GM18505 (cell line): ENCODE results near the gene RBM19.

Experiments used
- ATAC-seq: cut with Tn5 transposase; IDR thresholded peaks from one replicate; pipeline ENCODE4 v1.9.1; 2021; ENCODE audit not compliant: unreplicated experiment
- POLR2A ChIP-seq: IDR thresholded peaks from 4 replicates; pipeline ENCODE4 v1.6.1; 2011; ENCODE audit warnings: borderline replicate concordance; ENCODE audit not compliant: insufficient read depth, insufficient read length; ENCODE audit errors: extremely low read depth

RBM19 gene

DNA sequence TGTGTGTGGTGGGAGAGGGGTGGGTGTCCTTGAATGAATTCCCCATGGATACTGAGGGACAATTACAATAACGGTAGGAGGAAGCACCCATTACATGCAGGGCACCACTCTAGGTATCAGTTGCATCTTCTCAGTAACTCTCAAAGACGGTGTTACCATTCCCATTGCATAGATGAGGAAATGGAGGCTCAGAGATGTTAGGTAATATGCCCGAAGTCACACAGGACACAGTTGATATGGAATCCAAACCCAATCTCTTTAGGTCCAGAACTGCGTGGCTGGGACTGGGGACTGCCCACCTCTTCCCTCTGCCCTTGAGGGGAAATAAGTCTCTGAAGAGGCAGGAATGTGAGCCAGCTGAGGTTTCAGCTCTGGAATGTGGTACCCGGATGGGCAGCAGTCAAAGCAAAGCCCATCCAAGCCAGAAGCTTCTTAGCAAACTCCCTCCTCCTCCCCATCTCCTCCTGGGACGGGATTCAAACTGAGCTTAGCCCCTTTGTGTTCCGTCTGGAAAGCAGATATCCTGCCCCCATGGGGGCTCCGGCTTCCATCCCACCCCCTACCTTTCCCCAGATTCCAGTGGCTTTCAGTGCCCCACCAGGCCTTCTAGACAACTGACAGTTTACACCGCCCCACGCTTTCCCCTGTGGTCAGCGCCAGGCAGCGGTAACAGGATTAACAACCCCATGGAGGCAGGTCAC is 187.5 kb downstream of the RBM19 start:
- ATAC-seq = no peak

DNA sequence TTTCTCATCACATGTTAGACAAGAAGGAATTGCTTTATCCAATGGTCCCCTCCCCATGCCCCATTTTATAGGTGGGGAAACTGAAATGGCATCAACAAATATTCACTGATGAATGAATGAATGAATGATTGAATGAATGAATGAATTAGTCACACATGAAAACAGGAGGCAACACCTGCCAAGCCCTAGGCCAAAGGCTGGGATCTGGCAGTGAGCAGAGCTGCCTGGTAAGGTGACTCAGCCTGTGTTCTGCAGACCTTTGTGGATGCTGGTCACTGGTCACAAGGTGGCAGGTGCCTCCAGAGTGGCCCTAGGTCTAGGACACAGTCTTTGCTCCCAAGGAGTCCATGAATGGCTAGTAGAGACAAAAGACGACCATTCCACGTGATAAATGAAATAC is 188.4 kb downstream of the RBM19 start:
- TF ChIP-seq POLR2A = no peak
- no peak for ATAC-seq

More for the DNA sequence above, 187.5 kb downstream of the RBM19 start:
- TF ChIP-seq POLR2A = no peak

DNA sequence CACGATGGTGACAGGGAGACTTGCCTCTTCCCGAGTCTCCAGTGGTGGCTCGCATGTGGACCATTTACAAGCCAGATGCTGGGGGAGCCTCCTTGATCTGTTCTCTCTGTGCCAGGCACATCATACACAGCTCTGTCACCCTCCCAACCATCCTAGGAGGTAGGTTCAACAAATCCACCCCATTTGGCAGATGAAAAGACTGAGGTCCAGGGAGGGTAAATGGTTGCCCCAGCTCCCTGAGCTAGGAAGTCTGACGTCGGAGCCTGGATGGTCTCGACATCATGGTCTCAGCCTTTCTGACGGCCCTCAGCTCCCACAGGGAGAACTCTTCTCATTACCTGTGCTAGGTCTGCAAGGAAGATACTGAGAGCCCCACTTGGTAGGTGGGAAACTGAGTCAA is 189.6 kb downstream of the RBM19 start:
- TF ChIP-seq POLR2A = no peak
- no peak for ATAC-seq

GRCh38 chr12:113774526-113774925 is 191.6 kb downstream of the RBM19 start:
- no peak for TF ChIP-seq POLR2A

GRCh38 chr12:113772505-113773030 is 193.6 kb downstream of the RBM19 start:
- ATAC-seq = no peak
- no peak for TF ChIP-seq POLR2A

More at GRCh38 chr12:113774526-113774925, 191.6 kb downstream of the RBM19 start:
- no peak for ATAC-seq

DNA sequence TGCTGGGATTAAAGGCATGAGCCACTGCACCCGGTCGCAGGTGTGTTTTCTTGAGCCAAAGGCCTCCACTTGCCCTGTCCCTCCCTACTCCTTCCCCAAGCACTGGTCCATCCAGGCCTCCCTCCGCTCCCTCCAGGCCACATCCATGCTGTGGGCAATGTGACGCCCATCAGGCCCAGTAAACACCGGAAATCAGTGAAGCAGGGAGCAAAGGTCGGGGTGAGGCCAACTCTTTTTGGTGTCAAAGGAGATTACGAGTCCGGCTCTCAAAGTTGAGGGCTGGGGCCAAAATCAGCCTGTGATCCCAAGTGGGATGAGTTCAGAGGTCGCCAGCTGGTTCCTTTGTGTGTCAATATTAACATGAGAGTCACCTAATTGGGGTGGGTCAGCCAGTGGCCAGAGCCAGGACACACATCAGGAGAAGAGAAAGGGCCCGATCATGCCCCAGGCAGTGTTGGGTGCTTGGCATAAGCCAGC is 195.7 kb downstream of the RBM19 start:
- ATAC-seq = no peak
- no peak for TF ChIP-seq POLR2A

DNA sequence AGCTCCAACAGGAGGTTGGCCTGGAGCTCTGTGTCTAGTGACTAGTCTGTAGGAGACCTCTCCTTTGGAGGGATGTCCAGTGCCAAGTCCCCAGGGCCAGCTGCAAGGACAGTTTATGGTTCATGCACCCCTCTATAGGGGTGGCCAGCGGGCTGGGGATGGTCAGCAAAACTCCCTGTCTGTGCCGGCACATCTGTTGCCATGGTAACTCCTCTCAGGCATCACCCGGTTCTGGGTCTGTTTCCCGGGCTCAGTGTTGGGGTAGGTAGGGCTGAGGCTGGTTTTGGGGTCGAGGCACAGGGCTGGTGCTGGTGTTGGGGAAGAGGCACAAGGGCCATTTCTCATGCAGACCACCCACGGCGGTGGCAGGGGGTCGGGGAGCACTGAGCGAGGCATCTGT is 196.8 kb downstream of the RBM19 start:
- TF ChIP-seq POLR2A = no peak
- ATAC-seq = no peak

DNA sequence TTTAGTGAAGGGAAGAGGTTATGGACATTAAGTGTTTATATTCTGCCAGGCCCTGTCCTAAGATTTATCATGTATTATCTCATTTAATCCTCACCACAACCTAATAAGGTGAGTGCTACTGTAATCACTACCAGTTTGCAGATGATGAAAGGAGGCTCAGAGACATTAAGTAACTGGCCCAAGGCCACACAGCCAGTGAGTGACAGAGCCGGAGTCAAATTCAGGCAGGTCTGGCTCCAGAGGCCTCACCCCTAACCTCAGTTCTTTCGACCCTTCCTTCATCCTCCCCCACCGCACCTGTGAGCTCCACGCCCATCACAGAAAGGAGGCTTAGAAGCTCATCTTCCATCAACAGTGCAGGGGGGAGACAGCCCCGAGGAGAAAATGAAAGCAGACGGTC is 197.3 kb downstream of the RBM19 start:
- no peak for TF ChIP-seq POLR2A
- no peak for ATAC-seq

- TF ChIP-seq POLR2A = no peak
- no peak for ATAC-seq
Observed at GRCh38 chr12:113766879-113767878, 198.9 kb downstream of the RBM19 start.
